NCI-H1105 treated with DMSO at 0.1 percent for 48 hours (cell line): Measurements from ENCODE around the gene GCK.

Experiments used
- DNase-seq: peaks from one replicate; lab custom pipeline; 2025; lab: John Stamatoyannopoulos, UW

GCK gene

GRCh38 chr7:44155191-44156185 lies 33.8 kb downstream of the GCK start:
- no peak for DNase-seq

- DNase-seq: no peak
These were observed 34.5 kb downstream of the GCK start for GRCh38 chr7:44154703-44155102.

- no peak for DNase-seq
These were observed 35.3 kb downstream of the GCK start for GRCh38 chr7:44153948-44154335.

GRCh38 chr7:44152971-44153947 lies 36.0 kb downstream of the GCK start:
- no peak for DNase-seq

GRCh38 chr7:44151956-44152355 lies 37.3 kb downstream of the GCK start:
- no peak for DNase-seq

- DNase-seq: no peak
These were observed 38.0 kb downstream of the GCK start for GRCh38 chr7:44150966-44151941.

- no peak for DNase-seq
These were observed 38.8 kb downstream of the GCK start for GRCh38 chr7:44150466-44150832.

- no peak for DNase-seq
These were observed 39.4 kb downstream of the GCK start for GRCh38 chr7:44149571-44150465.

GRCh38 chr7:44148961-44149536 lies 40.2 kb downstream of the GCK start:
- no peak for DNase-seq

- no peak for DNase-seq
These were observed 41.1 kb downstream of the GCK start for GRCh38 chr7:44148166-44148565.

GRCh38 chr7:44147026-44147991 lies 41.9 kb downstream of the GCK start:
- no peak for DNase-seq

- no peak for DNase-seq
These were observed 43.0 kb downstream of the GCK start for GRCh38 chr7:44145969-44146911.

GRCh38 chr7:44145479-44145968 lies 43.7 kb downstream of the GCK start:
- no peak for DNase-seq

GRCh38 chr7:44144968-44145478 lies 44.2 kb downstream of the GCK start:
- DNase-seq: no peak

GRCh38 chr7:44144426-44144967 lies 44.7 kb downstream of the GCK start:
- DNase-seq: no peak

- no peak for DNase-seq
These were observed 45.5 kb downstream of the GCK start for GRCh38 chr7:44143646-44144250.

- no peak for DNase-seq
These were observed 47.2 kb downstream of the GCK start for GRCh38 chr7:44142028-44142427.
